ENCODE results near the gene UMODL1.

Gene UMODL1

DNA sequence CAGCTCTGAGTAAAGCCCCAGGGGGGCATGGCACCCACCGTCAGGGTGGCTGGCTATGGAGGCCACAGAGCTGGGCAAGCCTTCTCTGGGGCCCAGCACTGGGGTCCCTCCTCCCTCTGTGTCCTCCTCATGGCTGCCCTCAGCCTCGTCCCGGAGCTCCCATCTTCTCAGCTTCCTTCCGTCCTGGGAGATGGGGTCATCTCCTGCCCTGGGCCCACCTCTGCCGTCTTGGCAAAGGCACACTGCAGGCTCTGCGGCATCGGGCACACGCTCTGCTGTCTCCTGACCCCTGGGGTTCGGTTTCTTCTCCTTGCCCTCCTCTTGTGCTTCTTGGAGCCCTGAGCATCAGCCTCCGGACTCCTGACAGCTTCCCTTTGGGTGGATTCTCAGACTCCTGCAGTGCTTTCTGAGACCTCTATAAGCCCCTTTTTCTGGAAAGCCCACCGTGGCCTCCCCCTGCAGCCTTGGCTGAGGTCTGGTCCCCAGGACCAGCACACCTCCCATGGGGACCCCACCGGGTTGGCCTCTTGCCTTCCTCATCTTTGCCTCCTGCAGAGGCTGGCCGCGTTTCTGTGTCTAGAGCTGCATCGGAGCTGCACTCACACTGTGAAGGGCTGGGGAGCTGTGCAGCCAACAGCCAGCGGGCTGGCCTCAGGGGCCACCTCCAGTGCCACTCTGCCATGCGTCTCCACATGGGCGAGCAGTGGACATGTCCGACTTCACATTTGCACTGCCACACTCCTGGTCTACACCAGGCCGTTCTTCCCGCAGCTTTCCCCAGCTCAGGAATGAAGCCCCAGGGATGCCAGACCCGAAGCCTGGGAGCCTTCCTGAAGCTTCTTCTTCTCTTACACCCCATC lies 11.6 kb downstream of the UMODL1 start:
- no peak for DNase-seq

DNA sequence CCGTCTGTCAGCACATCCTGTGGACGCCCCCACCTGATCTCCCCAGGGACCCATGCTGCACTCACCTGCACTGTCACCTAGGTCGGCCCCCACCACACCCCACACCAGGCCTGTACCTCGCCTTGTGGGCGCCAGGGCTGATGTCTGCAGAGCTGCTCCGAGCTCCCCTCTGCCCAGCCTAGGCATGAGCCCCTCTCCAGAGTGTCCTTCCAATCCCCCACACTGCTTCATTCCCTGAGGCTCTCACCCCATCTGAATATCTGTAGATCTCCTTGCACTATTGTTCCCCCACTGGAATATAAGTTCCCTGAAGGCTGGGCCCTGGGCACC lies 12.2 kb downstream of the UMODL1 start:
- no peak for DNase-seq

DNA sequence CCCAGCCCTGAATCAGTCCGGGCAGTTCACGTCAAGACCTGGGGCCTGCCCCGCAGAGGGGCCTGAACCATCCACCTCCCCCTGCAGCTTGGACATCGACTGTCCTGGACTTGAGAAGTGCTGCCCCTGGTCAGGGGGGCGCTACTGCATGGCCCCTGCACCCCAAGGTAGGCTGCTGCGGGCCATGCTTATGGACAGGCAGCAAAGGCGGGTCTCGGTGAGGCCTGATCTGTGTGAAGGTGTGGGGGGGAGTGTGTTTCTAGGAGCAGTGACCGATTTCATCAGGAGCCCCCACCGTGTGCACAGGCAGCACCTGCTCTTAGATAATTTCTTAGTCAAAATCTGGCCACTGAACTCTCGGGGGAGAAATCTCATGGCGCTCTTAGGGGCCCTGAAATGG lies 13.0 kb downstream of the UMODL1 start:
- no peak for DNase-seq

DNA sequence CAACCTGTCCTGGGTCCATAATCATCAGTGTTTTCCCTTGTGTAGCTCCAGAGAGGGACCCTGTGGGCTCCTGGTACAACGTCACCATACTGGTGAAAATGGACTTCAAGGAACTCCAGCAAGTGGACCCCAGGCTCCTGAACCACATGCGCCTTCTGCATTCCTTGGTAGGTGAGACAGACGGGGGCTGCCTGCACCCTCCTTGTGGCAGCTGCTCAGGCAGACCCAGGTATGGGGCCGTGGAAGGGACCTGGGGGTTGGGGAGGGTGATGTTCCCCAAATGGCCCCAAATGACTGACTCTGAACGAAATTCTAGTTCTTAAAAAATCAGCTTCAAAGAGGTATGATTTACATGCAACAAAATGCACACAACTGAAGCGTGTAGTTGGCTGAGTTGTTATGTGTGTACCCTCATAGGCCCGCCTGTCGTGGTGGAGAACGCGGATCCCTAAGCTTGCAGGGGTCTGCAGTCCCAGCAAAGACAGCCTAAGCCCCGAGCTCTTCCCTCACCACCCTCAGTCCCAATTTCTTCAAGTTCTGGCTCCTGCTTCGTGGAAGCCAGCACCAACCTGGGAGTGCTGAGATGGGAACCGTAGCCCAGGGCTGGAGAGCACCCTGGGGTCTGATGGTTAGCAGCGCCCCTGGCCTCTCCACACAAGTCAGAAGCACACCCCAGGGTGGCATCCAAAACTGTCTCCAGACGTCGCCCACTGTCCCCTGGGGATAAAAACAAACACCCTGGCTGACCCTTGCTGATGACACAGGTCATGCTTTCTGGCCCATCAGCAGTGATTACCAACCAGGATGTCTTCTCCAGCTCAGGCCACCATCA lies 14.3 kb downstream of the UMODL1 start:
- DNase-seq: no peak

DNA sequence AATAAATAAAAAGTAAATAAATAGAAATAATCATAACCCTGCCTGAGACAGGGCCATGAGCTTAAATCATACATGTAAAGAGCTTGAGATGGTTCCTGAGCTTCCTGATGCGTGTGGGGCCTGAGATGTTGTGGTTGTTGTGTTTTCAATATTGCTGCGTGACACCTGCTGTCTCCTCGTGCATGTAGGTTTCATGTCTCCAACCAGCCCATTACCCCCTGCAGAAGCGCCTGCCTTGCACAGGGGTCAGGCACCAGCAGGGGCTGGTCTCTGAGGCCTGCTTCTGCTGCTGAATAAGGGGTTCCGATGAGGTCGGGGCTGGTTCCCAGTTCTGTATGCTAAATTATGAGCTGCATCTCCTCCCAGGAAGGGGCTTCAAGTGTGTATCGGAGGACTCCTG lies 15.9 kb downstream of the UMODL1 start:
- DNase-seq: no peak

DNA sequence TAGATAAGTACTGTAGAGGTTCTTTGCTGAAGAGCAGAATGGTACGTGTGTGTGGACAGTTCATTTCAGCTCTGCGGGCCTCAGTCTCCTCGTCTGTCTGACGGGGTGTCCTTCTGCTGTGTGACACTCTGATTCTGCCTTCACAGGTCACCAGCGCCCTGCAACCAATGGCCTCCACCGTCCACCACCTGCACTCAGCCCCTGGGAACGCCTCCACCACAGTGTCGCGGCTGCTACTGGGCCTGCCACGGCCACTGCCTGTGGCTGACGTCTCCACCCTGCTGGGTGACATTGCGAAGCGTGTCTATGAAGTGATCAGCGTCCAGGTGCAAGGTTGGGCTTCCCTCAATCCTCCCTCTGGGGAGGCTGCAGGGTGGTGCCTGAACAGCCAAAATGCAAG lies 17.0 kb downstream of the UMODL1 start:
- DNase-seq: no peak

DNA sequence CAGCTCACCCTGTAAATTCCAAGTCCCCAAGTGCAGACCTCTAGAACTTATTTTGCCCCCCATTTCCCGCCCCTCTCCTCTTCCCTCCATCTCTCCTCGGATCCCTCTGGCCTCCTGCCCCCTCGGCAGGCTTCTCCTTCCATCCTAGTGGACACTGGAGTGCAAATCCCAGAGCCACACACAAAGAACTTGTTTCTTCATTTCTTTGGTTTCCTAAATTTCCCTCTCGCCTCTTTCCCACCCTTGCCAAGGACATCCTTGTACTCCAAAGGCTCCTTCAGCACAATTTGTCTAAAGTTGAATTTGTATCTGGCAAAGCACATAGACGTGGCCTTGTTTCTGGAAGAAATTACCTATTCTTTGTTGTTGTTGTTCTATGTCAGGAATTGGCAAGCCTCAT lies 17.5 kb downstream of the UMODL1 start:
- no peak for DNase-seq

DNA sequence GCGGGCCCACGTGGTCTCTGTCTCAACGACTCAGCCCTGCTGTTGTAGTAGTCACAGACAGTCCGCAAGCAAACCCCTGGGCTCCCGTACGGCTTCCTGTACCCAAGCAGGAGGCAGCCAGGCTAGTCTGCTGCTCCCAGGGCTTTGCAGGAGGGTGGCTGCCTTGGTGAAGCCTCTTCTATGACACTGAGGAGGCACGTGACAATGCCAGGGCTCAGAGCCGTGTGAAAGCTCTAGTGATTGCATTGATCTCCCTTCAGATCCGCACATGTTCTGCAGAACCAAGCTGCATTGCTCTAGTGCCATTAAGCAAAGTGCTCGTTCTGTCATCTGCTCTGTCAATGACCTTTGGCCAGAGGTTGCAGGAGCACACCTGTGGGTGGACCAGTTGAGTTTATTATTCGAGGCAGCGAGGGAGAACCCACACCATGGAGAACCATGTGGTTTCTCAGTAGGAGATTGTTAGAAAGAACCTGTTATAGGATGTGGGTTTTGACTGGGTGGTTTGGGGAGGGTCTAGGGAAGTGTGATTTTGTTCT lies 18.0 kb downstream of the UMODL1 start:
- DNase-seq: no peak

DNA sequence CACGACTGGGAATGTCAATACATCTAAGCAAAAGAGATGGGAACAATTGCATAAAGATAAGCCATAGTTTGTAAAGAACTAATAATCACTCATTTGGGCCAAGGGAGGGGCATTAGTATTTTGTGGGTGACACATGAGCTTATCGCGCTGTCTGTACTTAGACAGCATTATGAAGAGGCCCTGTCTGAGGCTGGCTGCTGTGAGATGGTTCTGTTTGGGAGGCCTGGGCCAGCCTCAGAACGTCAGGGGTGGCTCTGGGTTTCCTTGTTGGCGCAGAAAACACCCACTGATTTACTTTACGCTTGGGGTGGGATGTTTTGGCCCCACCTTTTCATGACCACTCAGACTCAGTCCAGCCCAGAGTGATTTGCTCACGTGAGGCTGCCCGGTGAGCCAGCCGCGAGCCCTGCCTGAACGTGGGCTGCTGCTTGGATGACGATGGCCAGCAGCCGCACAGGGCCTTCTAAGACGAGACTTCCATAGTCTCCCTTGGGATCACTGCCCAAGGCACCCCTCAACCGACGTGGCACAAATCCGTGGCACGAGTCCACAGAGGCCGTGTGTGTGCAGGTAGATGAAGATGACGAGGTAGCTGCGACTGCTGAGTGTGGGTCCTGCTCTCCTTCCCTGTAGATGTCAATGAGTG lies 18.7 kb downstream of the UMODL1 start:
- no peak for DNase-seq

DNA sequence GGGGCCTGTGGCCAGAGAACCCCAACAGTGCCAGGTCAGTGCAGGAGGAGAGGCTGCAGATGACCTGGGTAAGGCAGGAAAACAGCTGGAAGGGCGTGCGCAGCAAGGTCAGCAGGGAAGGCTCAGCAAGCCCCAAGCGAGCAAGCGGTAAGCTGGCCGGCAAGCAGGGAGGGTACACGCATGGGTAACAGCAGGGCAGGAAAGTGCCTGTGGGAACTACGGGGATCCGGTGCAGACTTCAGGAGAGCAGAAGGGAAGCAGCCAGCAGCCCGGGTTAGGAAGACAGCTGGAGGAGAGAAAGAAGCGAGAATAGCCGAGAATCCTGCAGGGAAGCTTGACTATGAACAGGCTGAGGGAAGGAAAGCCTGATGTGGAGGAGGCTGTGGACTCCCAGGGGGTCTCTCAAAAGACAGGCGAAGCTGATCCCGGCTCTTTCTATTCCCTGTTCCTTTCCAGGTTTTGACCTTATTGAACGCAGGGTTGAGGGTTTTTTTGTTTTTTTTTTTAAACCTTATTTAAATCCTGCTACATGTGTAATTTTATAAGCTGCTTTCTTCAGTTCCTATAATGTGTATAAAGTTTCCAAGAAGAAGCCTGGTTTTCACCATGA lies 20.9 kb downstream of the UMODL1 start:
- DNase-seq: peak; percentile 54

DNA sequence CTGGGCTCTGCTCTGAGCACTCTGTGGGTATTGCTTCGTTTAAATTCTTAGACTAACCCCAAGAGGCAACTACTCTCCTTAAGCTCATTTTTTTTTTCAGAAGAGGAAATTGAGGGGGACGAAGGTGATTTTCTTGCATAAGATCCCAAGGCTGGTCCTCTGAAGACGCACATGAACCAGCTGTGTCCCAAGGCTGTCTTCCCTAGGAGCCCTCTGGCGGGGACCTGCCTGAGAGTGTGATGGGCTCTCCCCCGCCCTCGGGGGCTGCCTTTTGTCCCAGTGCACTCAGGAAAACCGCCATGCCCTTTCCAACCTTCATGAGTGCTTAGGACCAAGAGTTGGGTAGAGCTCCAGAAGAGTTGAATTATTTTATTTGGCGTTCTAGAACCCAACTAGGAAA lies 21.7 kb downstream of the UMODL1 start:
- peak; percentile 48 for DNase-seq

DNA sequence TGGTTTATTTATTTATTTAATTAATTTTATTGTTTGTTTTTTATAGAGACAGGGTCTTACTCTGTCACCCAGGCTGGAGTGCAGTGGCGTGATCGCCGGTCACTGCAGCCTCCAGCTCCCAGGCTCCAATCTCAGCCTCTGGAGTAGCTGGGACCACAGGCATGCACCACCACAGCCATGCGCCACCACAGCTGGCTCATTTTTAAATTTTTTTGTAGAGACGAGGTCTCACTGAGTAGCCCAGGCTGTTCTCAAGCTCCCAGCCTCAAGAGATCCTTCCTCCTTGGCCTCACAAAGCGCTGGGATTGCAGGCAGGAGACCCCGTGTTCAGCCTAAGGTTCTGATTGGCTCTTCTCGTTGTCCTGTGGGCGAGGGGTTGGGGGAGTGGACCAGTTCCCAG lies 22.1 kb downstream of the UMODL1 start:
- no peak for DNase-seq

DNA sequence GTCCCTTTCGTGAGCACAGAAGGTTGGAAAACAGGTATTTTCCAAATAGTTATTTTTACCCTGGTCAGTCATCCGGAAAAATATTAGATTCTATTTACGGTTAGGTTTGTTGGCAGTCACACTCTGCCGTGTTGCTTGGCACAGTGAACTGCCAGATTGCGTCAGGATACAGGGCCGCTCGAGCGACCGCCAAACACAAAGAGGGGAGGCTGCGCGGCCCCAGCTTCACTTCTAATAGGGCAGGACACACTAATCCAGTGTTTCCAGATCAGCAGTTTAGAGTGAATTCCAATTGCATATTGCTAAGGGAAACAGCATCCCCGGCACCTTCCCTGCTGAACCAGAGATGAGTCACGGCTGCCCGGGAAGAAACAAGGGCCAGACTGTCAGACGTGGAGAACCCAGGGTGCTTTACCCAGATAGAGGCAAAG lies 22.9 kb downstream of the UMODL1 start:
- no peak for DNase-seq

DNA sequence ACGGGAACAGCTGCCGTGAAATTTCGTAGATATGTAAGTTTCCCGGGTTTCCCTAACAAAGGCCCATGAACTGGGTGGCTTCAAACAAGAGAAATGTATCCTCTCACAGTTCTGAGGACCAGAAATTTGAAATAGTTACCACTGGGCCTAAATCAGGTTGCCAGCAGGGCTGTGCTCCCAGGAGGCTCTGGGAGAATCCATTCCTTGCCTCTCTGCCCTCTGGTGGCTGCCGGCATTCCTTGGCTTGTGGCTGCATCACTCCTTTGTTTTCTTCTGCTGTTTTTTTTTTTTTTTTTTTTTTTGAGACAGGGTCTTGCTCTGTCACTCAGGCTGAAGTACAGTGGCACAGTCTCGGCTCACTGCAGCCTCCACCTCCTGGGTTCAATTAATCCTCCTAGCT lies 23.7 kb downstream of the UMODL1 start:
- DNase-seq: no peak

DNA sequence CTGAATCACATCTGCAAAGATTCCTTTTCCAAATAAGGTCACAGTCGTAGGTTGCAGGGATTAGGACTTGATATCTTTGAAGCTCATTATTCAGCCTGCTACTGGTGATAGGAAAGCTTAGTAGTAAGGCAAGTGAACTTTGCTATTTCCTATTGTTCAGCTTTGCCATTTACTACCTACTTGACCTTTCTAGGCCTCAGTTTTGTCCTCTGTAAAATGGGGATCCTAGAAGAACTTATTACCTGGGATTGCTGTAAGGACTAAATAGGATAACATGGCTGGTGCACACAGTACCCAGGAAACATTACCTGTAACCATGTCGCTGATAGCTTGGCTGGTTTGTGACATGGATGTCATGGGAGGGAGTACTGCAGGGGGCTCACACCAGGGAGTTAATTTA lies 24.5 kb downstream of the UMODL1 start:
- peak; percentile 13 for DNase-seq

DNA sequence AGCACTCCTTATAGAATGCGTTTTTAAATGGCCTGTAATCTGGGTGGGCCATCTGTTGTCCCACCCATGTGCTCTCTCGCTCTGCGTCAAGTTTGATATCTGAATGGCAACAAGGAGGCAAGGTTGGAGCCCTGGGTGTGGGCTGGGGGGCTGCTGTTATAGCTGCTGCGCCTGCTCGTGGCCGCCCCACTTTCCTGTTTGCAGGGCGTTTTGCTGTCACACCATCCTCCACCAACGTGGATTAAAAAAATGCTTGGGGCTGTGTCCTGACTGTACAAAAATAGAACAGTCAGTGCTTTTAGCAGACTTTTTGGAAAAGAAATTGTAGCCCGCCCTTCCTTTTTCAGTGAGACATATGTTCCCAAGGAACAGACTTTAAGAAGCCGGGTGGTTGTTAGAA lies 25.4 kb downstream of the UMODL1 start:
- DNase-seq: peak; percentile 62

DNA sequence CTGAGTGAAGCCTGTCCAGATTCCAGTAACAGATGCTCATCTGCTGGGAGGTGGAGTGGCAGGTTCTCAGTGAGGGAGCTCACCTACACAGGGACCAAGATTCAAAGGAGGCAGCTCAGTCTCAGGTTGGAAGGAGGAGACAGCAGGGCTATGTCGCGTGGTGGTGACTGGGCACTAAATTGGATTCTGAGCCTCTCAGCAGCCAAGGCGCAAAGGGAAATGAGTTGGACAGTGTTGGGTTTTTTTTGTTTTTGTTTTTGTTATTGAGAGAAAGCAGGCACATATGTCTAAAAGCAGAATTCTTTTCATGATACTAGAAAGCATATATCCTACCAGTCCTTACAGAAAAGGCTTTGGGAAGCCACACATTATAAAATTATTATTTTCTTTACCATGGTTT lies 26.2 kb downstream of the UMODL1 start:
- peak; percentile 57 for DNase-seq

DNA sequence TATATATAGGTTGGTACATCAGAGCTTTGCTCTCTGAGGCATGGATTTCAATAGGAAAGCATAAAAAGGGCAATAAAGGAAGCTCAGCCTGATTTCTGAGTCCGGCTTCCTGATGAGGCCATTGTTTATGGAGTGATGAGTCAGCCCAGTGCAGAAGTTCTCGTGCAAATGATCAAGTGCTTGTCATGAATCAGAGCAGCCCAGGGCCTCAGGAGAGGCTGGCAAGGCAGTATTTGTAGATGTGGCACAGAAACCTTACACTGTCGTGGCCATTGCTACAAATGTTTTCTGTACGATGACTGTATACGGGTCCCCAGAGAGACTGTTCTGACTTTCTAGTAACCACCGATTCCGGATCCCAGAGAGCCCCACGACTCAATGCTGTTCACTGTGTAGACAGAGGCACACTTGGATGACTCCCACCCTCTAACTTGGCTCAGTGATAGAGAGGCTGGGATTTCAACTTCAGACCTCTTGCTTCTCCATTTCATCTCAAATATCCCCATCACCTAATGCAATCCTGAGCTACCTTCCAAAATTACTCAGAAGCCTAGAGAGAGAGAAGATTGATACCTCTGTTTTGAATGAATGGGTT lies 26.8 kb downstream of the UMODL1 start:
- DNase-seq: no peak

DNA sequence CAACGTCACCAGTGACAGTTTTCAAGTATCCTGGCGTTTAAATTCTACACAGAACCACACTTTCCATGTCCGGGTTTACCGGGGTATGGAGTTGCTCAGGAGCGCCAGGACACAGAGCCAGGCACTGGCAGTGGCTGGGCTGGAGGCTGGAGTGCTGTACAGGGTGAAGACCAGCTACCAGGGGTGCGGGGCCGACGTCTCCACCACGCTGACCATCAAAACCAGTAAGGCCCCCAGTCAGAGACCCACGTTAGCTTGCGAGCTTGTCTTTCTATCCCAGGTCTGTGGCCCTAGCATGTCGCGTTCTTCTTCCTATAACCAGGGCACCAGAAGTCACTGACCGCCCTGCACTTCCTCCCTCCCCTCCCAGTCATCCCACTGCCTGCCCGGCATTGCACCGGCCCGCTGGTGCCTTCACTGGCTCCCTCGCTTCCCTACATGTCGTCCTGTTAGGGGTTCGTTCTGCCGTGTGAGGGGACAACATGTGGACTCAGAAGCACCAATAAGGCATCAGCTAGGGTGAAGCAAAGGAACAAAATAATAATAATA lies 27.9 kb downstream of the UMODL1 start:
- DNase-seq: no peak

DNA sequence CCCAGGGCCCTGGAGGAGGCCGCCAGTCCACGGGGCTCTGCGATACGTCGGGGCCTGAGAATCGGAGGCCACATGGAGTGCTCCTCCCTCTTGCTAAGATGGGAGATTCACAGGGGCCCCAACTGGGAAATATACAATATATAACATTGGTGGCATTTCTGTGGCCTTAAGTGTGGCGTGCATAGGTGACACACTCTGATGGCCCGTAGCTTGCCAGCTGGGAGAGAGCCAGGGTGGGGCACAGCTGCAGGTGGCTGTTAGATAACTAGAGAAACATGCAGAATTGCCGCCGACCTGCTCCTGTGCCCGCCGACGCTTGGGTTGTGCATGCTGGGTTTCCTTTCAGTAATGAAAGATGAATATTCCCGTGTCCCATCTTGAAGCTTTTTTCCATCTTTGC lies 30.1 kb downstream of the UMODL1 start:
- DNase-seq: no peak

DNA sequence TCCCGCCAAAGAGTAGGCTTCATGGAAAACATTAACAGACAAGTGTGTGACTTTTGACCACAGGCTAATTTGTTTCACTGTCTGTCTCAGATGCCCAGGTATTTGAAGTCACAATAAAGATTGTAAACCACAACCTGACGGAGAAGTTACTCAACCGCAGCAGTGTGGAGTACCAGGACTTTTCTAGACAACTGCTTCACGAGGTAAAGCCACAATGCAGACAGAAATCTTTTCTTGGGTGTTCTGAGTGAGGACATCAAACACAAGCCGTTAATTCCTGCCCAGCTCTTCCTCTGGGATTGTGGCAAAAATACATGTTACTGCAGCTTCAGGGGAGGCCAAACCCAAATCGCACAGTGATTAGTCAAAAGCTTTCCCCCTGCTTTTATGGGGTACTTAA lies 31.0 kb downstream of the UMODL1 start:
- no peak for DNase-seq

DNA sequence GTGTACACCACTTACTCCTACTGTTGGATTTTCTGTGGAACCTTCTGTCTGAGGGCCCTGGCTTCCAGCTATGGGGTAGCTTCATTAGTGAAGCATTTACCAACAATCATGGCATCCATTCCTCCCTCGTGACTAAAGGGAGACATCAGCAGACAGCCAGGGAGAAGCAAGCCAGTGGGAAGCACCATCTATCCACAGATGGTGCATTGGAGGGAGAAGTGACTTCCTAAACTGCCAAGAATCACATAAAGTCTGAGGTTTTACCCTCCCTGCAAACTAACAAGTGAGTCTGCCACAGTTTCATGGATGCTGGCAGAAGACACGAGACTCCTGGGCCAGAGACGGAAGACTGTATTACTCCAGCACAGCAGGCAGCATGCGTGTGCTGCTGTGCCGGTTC lies 31.4 kb downstream of the UMODL1 start:
- no peak for DNase-seq

Data from NCI-H82 (cell line).